DND-41 (cell line): ENCODE data around the gene CDYL.

ENCODE experiments used
- EZH2 ChIP-seq: IDR thresholded peaks from 3 replicates; pipeline ENCODE4 v1.6.1; 2012; ENCODE audit warnings: borderline replicate concordance, low read depth, mild to moderate bottlenecking, moderate library complexity, low read length, inconsistent platforms; ENCODE audit not compliant: severe bottlenecking
- TF ChIP-seq, protein P1 (sequence below): IDR thresholded peaks from 2 replicates; pipeline ENCODE4 v1.5.1; 2012; ENCODE audit warnings: borderline replicate concordance, low read length, moderate library complexity, mild to moderate bottlenecking; ENCODE audit not compliant: poor library complexity, severe bottlenecking; ENCODE audit errors: extremely low read depth

DNA sequence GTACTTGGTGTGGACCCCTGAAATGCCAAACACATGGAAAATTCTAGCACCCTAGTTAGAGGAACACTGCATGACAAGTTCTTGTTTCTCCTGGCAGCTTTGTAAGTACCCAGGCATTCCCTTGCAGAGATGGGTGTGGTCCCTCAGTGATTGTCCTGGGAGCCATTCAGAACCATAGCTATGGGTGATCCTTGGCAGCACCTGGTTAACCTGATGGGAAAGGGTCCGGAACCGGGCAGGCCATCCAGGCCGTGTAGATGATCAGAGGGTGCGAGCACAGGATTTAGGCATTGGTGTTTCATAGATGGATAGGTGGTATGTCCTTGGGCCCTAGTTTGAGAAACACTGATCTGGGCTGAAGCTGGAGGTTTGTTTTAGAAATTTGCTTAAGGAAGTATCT lies 131.9 kb downstream of the CDYL start:
- TF ChIP-seq, protein P1, sequence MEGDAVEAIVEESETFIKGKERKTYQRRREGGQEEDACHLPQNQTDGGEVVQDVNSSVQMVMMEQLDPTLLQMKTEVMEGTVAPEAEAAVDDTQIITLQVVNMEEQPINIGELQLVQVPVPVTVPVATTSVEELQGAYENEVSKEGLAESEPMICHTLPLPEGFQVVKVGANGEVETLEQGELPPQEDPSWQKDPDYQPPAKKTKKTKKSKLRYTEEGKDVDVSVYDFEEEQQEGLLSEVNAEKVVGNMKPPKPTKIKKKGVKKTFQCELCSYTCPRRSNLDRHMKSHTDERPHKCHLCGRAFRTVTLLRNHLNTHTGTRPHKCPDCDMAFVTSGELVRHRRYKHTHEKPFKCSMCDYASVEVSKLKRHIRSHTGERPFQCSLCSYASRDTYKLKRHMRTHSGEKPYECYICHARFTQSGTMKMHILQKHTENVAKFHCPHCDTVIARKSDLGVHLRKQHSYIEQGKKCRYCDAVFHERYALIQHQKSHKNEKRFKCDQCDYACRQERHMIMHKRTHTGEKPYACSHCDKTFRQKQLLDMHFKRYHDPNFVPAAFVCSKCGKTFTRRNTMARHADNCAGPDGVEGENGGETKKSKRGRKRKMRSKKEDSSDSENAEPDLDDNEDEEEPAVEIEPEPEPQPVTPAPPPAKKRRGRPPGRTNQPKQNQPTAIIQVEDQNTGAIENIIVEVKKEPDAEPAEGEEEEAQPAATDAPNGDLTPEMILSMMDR = no peak
- TF ChIP-seq EZH2 = no peak
